ENCODE data around the gene CXXC5. TPM values are rescaled to one million over a fixed set of nuclear protein-coding genes. Genes with fewer than 3 reads are reported as not detected.

CXXC5 gene
- total RNA-seq, 2 experiments from 2014 or later = 26.7 to 113 TPM

Small RNAs within 50 kb of the gene (small RNA-seq; reads per million reads assigned to genes)
- gene RNU6-236P = not detected

Other genes starting within 250 kb of the CXXC5 start
- 12.0 and 12.4 TPM in 2 replicates for gene SPATA24, start 244.3 kb upstream of the CXXC5 start, total RNA-seq (2014; rRNA removed; shearing (Covaris generic))
- gene SPATA24, start 244.3 kb upstream of the CXXC5 start, total RNA-seq (2022) = 9.4 and 10.8 TPM in 2 replicates
- 1.2 and 2.5 TPM in 2 replicates for gene DNAJC18, start 208.8 kb upstream of the CXXC5 start, total RNA-seq (2014; rRNA removed; shearing (Covaris generic))
- gene DNAJC18, start 208.8 kb upstream of the CXXC5 start, total RNA-seq (2022) = 7.1 and 12.6 TPM in 2 replicates
- gene ECSCR, start 185.6 kb upstream of the CXXC5 start, total RNA-seq (2014; rRNA removed; shearing (Covaris generic)) = not detected in 2 replicates
- not detected in 2 replicates for gene ECSCR, start 185.6 kb upstream of the CXXC5 start, total RNA-seq (2022)
- not detected in 2 replicates for gene SMIM33, start 177.3 kb upstream of the CXXC5 start, total RNA-seq (2014; rRNA removed; shearing (Covaris generic))
- gene SMIM33, start 177.3 kb upstream of the CXXC5 start, total RNA-seq (2022) = not detected in 2 replicates
- gene STING1, start 165.6 kb upstream of the CXXC5 start, total RNA-seq (2014; rRNA removed; shearing (Covaris generic)) = not detected in 2 replicates
- 0.44 TPM in 1 of 2 replicates, not detected in the other for gene STING1, start 165.6 kb upstream of the CXXC5 start, total RNA-seq (2022)
- 102 and 145 TPM in 2 replicates for gene UBE2D2, start 87.0 kb upstream of the CXXC5 start, total RNA-seq (2014; rRNA removed; shearing (Covaris generic))
- gene UBE2D2, start 87.0 kb upstream of the CXXC5 start, total RNA-seq (2022) = 239 and 271 TPM in 2 replicates
- 0.08 and 0.13 TPM in 2 replicates for gene PSD2, start 147.5 kb downstream of the CXXC5 start, total RNA-seq (2014; rRNA removed; shearing (Covaris generic))
- gene PSD2, start 147.5 kb downstream of the CXXC5 start, total RNA-seq (2022) = 0.11 and 0.15 TPM in 2 replicates